NCI-H510A treated with DMSO at 0.1 percent for 48 hours (cell line): ENCODE data around the gene RBBP7.

Experiments used
- DNase-seq: peaks from one replicate; lab custom pipeline; 2025; lab: John Stamatoyannopoulos, UW

Gene RBBP7

GRCh38 chrX:16870095-16870861 is at the start of gene RBBP7:
Gene RBBP7, minus strand, starts transcription at chrX:16870362. Its CDS starts 309 bp downstream, at chrX:16870053.
- peak; percentile 88 for DNase-seq

DNA sequence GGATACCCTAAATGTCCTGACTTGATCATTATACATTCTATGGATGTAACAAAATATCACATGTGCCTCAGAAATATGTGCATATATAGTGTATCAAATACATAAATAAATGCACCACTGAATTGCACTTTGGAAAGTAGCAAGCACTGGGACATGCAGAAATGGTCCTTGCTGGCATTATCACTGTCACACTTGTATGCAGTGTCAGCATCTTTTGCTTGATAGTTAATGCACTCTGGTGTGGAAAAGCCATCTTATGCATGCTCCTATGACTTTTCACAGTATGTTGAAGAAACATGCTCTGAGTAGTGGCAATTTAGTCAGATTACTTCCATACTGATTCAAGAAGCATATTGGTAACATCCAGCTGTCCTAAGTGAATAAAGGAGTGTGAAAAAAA is 48.8 kb upstream of the RBBP7 start:
- DNase-seq, result no peak

DNA sequence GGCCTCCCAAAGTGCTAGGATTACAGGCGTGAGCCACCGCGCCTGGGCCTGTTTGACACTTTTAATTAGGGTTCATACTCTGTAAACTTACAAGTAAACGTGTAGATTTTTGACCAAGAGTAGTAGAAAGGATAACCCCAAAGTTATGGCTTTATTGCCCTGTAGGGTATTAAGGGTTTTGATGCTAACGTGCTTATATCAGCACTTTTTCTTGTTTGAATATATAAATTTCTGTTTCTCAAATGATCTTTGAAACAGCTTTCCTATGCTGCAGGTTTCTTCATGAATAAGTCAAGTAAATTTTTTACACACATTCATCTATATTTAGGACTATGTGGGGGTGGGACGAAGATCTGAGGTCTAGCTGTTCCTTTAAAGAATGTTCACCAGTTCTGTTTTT is 47.0 kb upstream of the RBBP7 start:
- no peak for DNase-seq

DNA sequence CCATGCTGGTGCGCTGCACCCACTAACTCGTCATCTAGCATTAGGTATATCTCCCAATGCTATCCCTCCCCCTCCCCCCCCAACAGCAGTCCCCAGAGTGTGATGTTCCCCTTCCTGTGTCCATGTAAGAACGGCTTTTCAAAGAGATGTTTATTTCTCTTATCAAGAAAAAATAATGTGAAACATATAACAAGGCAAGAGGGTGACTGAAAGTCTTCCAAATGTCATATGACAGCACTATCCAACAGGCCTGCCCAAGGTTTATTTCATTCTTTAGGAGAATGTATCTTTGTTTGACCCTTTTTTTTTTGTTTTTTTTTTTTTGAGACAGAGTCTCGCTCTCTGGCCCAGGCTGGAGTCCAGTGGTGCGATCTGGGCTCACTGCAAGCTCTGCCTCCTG is 46.4 kb upstream of the RBBP7 start:
- DNase-seq, result no peak

GRCh38 chrX:16914058-16914457 is 43.9 kb upstream of the RBBP7 start:
- DNase-seq, result no peak

- no peak for DNase-seq
Observed at GRCh38 chrX:16910376-16910775, 40.2 kb upstream of the RBBP7 start.

DNA sequence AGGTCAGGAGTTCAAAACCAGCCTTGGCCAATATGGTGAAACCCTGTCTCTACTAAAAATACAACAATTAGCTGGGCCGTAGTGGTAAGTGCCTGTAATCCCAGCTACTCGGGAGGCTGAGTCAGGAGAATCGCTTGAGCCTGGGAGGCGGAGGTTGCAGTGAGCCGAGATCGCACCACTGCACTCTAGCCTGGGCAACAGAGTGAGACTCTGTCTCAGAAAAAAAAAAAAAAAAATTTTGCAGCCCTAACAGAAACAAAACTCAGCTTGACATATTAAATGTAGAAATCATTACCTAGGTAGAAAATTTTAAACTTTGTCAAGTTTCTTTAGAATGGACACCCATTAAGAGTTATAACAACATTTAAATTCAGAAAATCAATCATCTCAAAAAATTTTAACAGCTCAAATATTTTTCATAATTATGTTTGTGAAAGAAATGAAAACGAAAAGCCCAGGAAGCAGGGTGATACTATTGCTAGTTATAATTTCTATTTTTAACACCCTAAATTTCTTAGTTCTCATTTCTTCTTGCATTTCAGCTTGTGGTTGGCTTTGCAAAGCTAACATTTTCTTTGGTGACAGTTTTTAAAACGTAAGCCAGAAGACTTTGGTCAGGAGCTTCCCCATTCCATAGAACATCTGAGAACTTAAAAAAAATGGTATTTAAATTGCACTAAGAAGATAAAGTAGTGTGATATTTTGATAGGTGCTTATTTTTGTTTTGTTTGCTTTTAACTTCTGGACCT is 33.3 kb upstream of the RBBP7 start:
- no peak for DNase-seq

DNA sequence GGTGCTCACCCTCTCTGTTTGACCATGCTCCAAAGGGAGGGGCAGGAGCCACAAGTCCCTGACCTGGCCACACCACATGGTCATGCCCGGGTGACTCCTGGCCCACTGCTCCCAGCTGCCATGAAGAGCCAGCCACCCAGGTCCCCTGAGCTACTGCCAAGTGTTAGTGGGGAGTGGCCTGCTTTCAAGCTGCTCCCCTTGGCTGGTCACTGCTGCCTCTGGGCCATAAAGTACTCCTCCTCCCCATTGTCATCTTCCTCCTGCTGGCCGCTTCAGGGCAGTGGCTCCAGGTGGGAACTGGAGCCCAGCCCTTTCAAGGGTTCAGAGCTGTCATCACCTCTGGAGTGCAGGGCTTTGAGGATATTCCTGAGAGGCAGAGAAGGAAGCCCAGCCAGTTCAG is 27.3 kb upstream of the RBBP7 start:
- DNase-seq, result peak; percentile 24

- DNase-seq, result peak; percentile 88
Observed at GRCh38 chrX:16892504-16893362, 22.6 kb upstream of the RBBP7 start.

GRCh38 chrX:16885628-16886027 is 15.5 kb upstream of the RBBP7 start:
- no peak for DNase-seq

DNA sequence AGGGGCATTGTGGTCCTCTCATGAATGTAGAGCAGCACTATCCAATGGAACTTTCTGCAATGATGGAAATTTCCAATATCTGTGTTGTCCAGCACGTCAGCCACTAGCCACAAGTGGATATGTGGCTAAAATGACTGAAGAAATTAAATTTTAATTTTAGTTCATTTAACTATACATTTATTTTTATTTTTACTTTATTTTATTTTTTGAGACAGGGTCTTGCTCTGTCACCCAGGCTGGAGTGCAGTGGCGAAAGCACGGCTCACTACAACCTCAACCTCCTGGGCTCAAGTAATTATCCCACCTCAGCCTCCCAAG is 13.3 kb upstream of the RBBP7 start:
- DNase-seq, result no peak

DNA sequence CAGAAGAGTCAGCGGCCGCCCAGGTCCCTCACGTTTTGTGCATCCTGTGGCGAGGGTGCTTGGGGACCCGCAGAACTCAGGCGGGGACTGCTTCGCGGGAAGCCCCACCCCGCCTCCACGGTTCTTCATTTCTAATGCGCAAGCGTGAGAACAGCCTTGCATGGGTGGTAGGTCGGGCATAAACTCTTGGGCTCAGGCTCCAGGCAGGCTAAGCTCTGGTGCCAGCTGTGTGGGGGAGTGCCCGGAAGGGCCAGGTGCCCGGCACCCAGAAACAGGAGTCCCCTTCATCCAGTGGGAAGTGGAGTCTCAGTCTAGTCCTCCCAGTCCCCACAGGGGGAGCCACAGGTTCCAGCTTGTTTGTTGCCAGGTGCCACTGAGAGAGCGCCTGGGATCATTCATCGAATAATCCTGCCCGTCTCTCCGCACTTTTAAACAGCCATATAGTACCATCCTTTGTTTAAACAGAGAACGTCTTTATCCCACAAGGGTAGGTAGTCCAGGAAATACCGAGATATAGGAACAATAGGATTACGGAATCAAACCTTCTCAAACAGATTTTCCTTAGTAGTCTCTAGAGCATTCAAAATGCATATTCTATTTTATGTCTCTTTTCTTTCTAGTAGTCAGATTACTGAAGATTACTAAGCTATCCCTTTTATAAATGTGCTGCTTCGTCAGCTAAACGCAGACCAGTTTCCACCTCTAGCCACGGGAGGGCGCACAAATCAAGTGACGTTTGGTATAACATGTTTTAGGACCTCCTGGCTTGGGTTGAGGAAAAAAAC is 12.7 kb upstream of the RBBP7 start:
- peak; percentile 88 for DNase-seq

DNA sequence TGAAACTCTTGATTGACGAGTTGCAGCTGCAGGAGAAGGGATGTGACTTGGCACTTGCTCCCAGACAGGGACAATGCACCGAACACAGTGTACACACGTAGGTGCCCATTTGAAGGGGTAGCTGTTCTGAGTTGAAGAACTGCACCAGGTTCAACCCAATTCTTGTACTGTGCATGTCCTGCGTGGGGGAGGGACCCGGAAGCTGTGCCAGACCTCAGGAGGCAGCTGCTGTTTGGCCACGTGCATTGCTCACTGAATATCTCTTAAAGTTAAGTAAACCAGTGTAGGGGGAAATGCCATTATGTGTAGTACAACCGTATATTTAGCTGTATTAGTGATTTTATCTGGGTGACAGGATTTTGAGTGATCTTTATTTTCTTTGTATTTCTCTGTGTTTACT is 12.0 kb upstream of the RBBP7 start:
- DNase-seq, result peak; percentile 39

DNA sequence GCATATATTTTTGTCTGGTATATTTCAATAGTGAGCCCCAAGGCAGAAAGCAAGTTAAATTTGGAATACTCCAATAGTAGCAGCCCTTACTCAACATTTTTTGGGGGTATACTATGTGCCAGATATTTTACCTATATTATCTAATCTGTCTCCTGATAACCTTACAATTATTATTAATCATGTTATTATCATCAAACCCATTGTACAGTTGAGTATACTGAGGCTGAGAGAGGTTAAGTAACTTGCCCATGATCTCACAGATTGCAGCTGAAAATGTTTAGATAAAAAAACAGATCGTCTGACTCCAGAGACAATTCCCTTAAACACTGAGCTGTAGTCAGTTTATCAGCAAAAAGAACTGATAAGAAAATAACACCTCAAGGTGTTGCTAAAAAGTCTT is 6.5 kb upstream of the RBBP7 start:
- no peak for DNase-seq

- DNase-seq, result no peak
Observed at GRCh38 chrX:16874458-16875095, 4.4 kb upstream of the RBBP7 start.

DNA sequence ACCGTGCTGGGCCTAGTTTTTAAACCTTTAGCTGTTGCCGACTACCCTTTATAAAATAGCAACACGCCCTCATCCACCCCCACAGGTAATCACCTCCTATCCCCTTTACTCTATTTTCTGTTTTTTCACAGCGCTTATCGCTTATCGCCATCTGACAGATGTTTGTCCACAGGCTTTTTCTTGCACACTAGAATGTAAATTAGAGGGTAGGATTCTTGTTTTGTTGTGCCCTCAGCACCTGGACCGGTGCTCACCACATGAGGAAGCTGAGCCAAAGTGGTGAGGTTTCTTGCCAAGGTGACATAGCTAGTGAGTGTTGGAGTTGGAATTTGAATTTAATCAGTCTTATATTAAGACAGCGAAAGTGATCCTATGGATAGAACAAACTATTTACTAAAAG is 2.9 kb upstream of the RBBP7 start:
- DNase-seq, result no peak

DNA sequence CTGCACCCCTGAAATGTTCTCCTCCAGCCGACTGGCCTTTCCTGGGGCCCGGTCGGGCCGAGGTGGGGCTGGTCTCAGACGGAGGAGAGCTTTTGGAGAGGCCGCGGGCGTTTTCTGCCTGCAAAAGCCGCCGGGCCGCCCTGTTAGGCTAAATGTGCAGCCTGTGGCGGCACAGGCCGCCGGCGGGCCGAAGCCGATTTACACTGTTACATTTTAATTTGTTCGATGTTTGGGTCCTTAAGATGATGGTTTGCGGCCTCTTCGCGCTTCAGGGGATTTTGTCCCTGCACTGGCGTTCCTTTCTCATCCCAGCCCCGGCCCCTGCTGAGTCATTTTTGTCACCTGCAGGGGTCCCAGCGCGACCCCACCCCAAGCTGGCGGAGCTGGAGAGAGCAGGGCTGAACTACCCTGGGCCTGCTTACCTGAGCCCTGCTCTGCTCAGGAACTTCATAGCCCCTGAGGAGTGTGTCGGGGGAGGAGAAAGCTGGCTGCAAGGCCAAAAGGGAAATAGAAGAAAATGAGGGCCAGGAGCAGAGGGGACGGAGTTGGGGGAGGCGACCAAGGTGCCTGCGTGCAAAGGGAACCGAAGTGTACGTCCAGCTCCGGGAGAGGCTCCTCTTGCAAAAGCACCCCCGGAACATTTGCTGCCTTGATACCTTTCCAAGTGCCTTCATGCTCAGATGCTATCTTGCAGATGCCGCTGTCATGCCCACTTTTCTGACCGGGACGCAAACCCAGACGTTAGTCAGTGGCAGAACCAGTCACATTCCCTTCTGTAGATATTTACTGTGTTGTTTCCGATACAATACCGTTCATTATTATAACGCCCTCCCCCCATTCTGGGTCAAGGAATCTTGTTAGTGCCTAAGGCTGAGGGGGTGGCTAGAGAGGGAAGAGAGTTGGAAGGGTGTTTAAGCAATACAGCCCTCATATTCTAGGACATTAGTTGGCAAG is 977 bp upstream of the RBBP7 start:
- peak; percentile 38 for DNase-seq

GRCh38 chrX:16869393-16870094 is 618 bp downstream of the RBBP7 start:
- peak; percentile 34 for DNase-seq

DNA sequence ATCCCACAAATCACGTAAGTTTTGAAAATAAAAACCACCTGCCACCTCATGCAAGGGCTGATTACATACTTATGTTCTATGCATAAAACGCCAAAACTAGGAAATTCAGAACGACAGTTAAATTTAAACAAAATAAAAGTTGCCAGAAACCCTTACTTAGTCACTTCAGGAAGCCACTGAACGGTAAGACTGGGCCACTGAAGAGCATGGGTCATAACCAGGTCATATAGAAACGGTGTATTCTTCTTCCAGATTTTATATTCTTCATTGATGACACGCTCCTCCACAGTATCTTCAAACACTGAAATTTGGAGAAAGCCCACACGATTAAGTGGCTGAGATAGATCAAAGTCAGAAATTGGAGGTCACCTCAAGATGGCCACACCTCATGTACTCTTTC is 1.2 kb downstream of the RBBP7 start:
- DNase-seq, result no peak

- DNase-seq, result no peak
Observed at GRCh38 chrX:16867947-16868346, 2.2 kb downstream of the RBBP7 start.
